Mesenteric fat pad (tissue), 1 donor: Measurements from ENCODE around the gene RUNX2. TPM values are rescaled to one million over a fixed set of nuclear protein-coding genes. Genes with fewer than 3 reads are reported as not detected.

Experiments
- total RNA-seq: library from RNA; stranded (reverse); fragmentation: NEBNext Ultra II Directional; extraction: Animal tissue kit (Norgen Biotek cat#: 25700); gene quantifications from one replicate; pipeline ENCODE4 v1.2.1, GENCODE V29; 2021
- donor health status: DM: yes; HTN: yes; CAD: no.

The RUNX2 gene
- total RNA-seq, 1 donor from 2014 or later = 1.6 TPM

Other genes starting within 250 kb of the RUNX2 start
- gene SUPT3H, start 49.6 kb downstream of the RUNX2 start, total RNA-seq = 5.0 TPM